Adrenal gland (tissue), 5 donors: ENCODE data around the gene NCCRP1.

ENCODE experiments used
- POLR2A ChIP-seq, 2 donors: fragments of 450-650 bp; IDR thresholded peaks; one replicate each; pipeline ENCODE4 v1.6.1; 2017; ENCODE audit warnings: antibody characterized with exemption in 2 of 2, mild to moderate bottlenecking in 2 of 2, moderate library complexity in 1 of 2
- TF ChIP-seq, protein P1 (sequence below), 6 experiments: fragments of 450-650 bp in 4 of 6; fragments of 200-600 bp in 2 of 6; sonication (generic) in 1 of 6; IDR thresholded peaks; 1 replicate in 5 of 6; 2 replicates in 1 of 6; pipeline versions ENCODE4 v1.5.1 to v1.8.0; 2016 to 2021; ENCODE audit warnings: antibody characterized with exemption in 6 of 6, mild to moderate bottlenecking in 2 of 6, moderate library complexity in 1 of 6
- donor health status: DM: no; HTN: no; CAD: no.

DNA sequence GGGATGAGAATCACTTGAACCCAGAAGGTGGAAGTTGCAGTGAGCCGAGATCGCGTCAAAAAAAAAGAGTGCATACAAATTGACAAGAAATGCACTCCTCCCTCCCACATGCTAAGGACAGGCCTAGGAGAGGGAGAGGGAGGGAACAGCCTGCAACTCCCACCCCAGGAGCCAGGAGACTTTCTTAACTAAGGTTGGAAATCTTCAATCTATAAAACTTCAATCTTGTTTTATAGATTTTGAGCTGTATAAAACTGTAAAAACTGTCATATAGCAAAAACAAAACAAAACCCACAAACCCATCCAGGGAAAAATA, 8.6 kb downstream of the NCCRP1 start:
- TF ChIP-seq POLR2A (IDR thresholded peaks at IDR 0.05): no peak
- TF ChIP-seq, protein P1, sequence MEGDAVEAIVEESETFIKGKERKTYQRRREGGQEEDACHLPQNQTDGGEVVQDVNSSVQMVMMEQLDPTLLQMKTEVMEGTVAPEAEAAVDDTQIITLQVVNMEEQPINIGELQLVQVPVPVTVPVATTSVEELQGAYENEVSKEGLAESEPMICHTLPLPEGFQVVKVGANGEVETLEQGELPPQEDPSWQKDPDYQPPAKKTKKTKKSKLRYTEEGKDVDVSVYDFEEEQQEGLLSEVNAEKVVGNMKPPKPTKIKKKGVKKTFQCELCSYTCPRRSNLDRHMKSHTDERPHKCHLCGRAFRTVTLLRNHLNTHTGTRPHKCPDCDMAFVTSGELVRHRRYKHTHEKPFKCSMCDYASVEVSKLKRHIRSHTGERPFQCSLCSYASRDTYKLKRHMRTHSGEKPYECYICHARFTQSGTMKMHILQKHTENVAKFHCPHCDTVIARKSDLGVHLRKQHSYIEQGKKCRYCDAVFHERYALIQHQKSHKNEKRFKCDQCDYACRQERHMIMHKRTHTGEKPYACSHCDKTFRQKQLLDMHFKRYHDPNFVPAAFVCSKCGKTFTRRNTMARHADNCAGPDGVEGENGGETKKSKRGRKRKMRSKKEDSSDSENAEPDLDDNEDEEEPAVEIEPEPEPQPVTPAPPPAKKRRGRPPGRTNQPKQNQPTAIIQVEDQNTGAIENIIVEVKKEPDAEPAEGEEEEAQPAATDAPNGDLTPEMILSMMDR (IDR thresholded peaks at IDR 0.05): no peak
